GF-D8 (cell line): ENCODE results near the gene ZNF829.

Experiments used
- DNase-seq: peaks from one replicate; lab custom pipeline; 2025; lab: John Stamatoyannopoulos, UW

The ZNF829 gene

GRCh38 chr19:36915992-36916830 lies at the start of gene ZNF829, which contains the start of gene ZNF568:
TSS of gene ZNF829 (minus strand) at chr19:36916291. CDS start at chr19:36915167, 1,124 bp downstream.
TSS of gene ZNF568 (plus strand) at chr19:36916332. CDS start at chr19:36922771, 6,439 bp downstream.
- DNase-seq: peak; percentile 86

GRCh38 chr19:36963280-36963679 lies 47.2 kb upstream of the ZNF829 start:
- no peak for DNase-seq

GRCh38 chr19:36962346-36962745 lies 46.3 kb upstream of the ZNF829 start:
- DNase-seq: no peak

- DNase-seq: no peak
Observed at GRCh38 chr19:36950335-36951119, 34.4 kb upstream of the ZNF829 start.

- DNase-seq: no peak
Observed at GRCh38 chr19:36939153-36939552, 23.1 kb upstream of the ZNF829 start.

GRCh38 chr19:36931684-36932083 lies 15.6 kb upstream of the ZNF829 start:
- no peak for DNase-seq

GRCh38 chr19:36918090-36918489 lies 2.0 kb upstream of the ZNF829 start:
- DNase-seq: no peak

- DNase-seq: peak; percentile 15
Observed at GRCh38 chr19:36916991-36917390, 900 bp upstream of the ZNF829 start.

- no peak for DNase-seq
Observed at GRCh38 chr19:36898422-36898821, 17.7 kb downstream of the ZNF829 start.

GRCh38 chr19:36894849-36895383 lies 21.2 kb downstream of the ZNF829 start:
- DNase-seq: no peak

GRCh38 chr19:36891768-36892357 lies 24.2 kb downstream of the ZNF829 start:
- no peak for DNase-seq

GRCh38 chr19:36876993-36877938 lies 38.8 kb downstream of the ZNF829 start:
- no peak for DNase-seq

GRCh38 chr19:36851898-36852297 lies 64.2 kb downstream of the ZNF829 start:
- DNase-seq: no peak

GRCh38 chr19:36850559-36851442 lies 65.3 kb downstream of the ZNF829 start, which contains the start of gene ZNF345:
TSS of gene ZNF345 (plus strand) at chr19:36850876. CDS start at chr19:36876831, 25,955 bp downstream.
- DNase-seq: peak; percentile 84

- DNase-seq: peak; percentile 74
Observed at GRCh38 chr19:36849701-36850558, 66.2 kb downstream of the ZNF829 start.

GRCh38 chr19:36847968-36848367 lies 68.1 kb downstream of the ZNF829 start:
- no peak for DNase-seq

GRCh38 chr19:36838784-36839324 lies 77.2 kb downstream of the ZNF829 start:
- no peak for DNase-seq
